Measurements from ENCODE around the gene CRAMP1. TPM values are rescaled to one million over a fixed set of nuclear protein-coding genes. Genes with fewer than 3 reads are reported as not detected.

Gene CRAMP1
- total RNA-seq, 1 donor from 2014 or later: 52.4 TPM

GRCh38 chr16:1654505-1655268 is 42.5 kb downstream of the CRAMP1 start:
- Mint-ChIP-seq H3K27ac (ENCODE audit: unreplicated experiment) (no peak overlapping the region), H3K36me3 (ENCODE audit: unreplicated experiment) (peaks cover 12% of the 10 kb centered on the region), H3K4me1 (ENCODE audit: low read depth, unreplicated experiment) (peaks cover 2% of the 10 kb centered on the region), H3K27me3 (ENCODE audit: unreplicated experiment) (peaks cover 18% of the 10 kb centered on the region), H3K4me3 (ENCODE audit: unreplicated experiment) (no peak overlapping the region), H3K9me3 (ENCODE audit: unreplicated experiment) (peaks cover 6% of the 10 kb centered on the region)
- TF ChIP-seq CTCF (IDR thresholded peaks at IDR 0.05; ENCODE audit: partially characterized antibody, unreplicated experiment): no peak
- DNase-seq: no peak

- H3K36me3 Mint-ChIP-seq (ENCODE audit: unreplicated experiment): peaks cover 12% of the 10 kb centered on the region
- peaks cover 2% of the 10 kb centered on the region for H3K4me1 Mint-ChIP-seq (ENCODE audit: low read depth, unreplicated experiment)
- peaks cover 18% of the 10 kb centered on the region for H3K27me3 Mint-ChIP-seq (ENCODE audit: unreplicated experiment)
- no peak overlapping the region for H3K27ac Mint-ChIP-seq (ENCODE audit: unreplicated experiment)
- H3K9me3 Mint-ChIP-seq (ENCODE audit: unreplicated experiment): peaks cover 6% of the 10 kb centered on the region
- no peak overlapping the region for H3K4me3 Mint-ChIP-seq (ENCODE audit: unreplicated experiment)
- no peak for DNase-seq
- no peak for TF ChIP-seq CTCF (IDR thresholded peaks at IDR 0.05; ENCODE audit: partially characterized antibody, unreplicated experiment)
Measured at GRCh38 chr16:1655269-1655807, 43.2 kb downstream of the CRAMP1 start.

- H3K27ac Mint-ChIP-seq (ENCODE audit: unreplicated experiment): no peak overlapping the region
- peaks cover 6% of the 10 kb centered on the region for H3K36me3 Mint-ChIP-seq (ENCODE audit: unreplicated experiment)
- peaks cover 11% of the 10 kb centered on the region for H3K27me3 Mint-ChIP-seq (ENCODE audit: unreplicated experiment)
- H3K4me3 Mint-ChIP-seq (ENCODE audit: unreplicated experiment): no peak overlapping the region
- no peak for DNase-seq
- peaks cover 2% of the 10 kb centered on the region for H3K4me1 Mint-ChIP-seq (ENCODE audit: low read depth, unreplicated experiment)
- no peak for TF ChIP-seq CTCF (IDR thresholded peaks at IDR 0.05; ENCODE audit: partially characterized antibody, unreplicated experiment)
- peaks cover 5% of the 10 kb centered on the region for H3K9me3 Mint-ChIP-seq (ENCODE audit: unreplicated experiment)
Measured at GRCh38 chr16:1655909-1656807, 44.0 kb downstream of the CRAMP1 start.

- peaks cover 7% of the 10 kb centered on the region for H3K27me3 Mint-ChIP-seq (ENCODE audit: unreplicated experiment)
- H3K36me3 Mint-ChIP-seq (ENCODE audit: unreplicated experiment): no peaks in the 10 kb centered on the region
- H3K4me1 Mint-ChIP-seq (ENCODE audit: low read depth, unreplicated experiment): peaks cover 2% of the 10 kb centered on the region
- peaks cover 6% of the 10 kb centered on the region for H3K9me3 Mint-ChIP-seq (ENCODE audit: unreplicated experiment)
- no peak overlapping the region for H3K4me3 Mint-ChIP-seq (ENCODE audit: unreplicated experiment)
- H3K27ac Mint-ChIP-seq (ENCODE audit: unreplicated experiment): no peak overlapping the region
- no peak for DNase-seq
- no peak for TF ChIP-seq CTCF (IDR thresholded peaks at IDR 0.05; ENCODE audit: partially characterized antibody, unreplicated experiment)
Measured at GRCh38 chr16:1656808-1657617, 44.9 kb downstream of the CRAMP1 start.
